Measurements from ENCODE around the gene CDH4. TPM values are rescaled to one million over a fixed set of nuclear protein-coding genes. Genes with fewer than 3 reads are reported as not detected.

Gene CDH4
- total and polyA plus RNA-seq, 9 of the 15 experiments (the other 6 are each of a cell fraction or from before 2014, with no cell fraction given), result 0.04 TPM; not detected in 8

- no peaks in the 10 kb centered on the region for H3K9me3 ChIP-seq (replicated peaks; ENCODE audit: control insufficient read depth, insufficient read depth, low read depth, low read length)
- no peak overlapping the region for H3K9ac ChIP-seq (ENCODE audit: insufficient read depth in 1 of 2, low read depth in 2 of 2, low read length in 2 of 2)
- POLR2A ChIA-PET, result interaction anchor here (0.9 to 1.2 kb wide), 2 partner anchors 9 to 11 kb away, joined by 3 to 4 read pairs; no protein-coding TSS in a partner anchor
- peaks cover 6% of the 10 kb centered on the region; the same call in 1 of the 2 replicates for H4K20me1 ChIP-seq (replicated peaks; ENCODE audit: control insufficient read depth, insufficient read depth, low read length)
- 1% methylated on average over 19 of the region's 20 CpGs for WGBS (ENCODE audit: insufficient coverage, low coverage, missing lambda C conversion rate)
- H3K4me3 ChIP-seq, result no peak overlapping the region
- ATAC-seq (no peak), DNase-seq (ENCODE audit: extremely low read depth in 1 of 4, low spot score in 3 of 4) (no peak), FAIRE-seq (no peak)
- H2AFZ ChIP-seq (ENCODE audit: low read depth, low read length), result no peak overlapping the region
- no peak overlapping the region for H3K27ac ChIP-seq (ENCODE audit: extremely low read depth, low read depth, low read length)
- intact Hi-C loops (cut with micrococcal nuclease), result no loop called here
- no peaks in the 10 kb centered on the region for H3K9me1 ChIP-seq (ENCODE audit: control insufficient read depth, insufficient read depth, low read length)
- TF ChIP-seq ZNF583 (CRISPR knock-in tag; IDR thresholded peaks at IDR 0.05) (no peak), RBM17 (IDR thresholded peaks at IDR 0.05; ENCODE audit: borderline replicate concordance, low read depth, low read length) (no peak), TEAD4 (IDR thresholded peaks at IDR 0.05; ENCODE audit: low read length) (no peak), TEAD4 (CRISPR knock-in tag; IDR thresholded peaks at IDR 0.05; ENCODE audit: borderline replicate concordance) (no peak), ZNF592 (IDR thresholded peaks at IDR 0.05) (no peak), SRF (CRISPR knock-in tag; IDR thresholded peaks at IDR 0.05) (no peak), SMAD3 (CRISPR knock-in tag; conservative IDR thresholded peaks at IDR 0.05) (no peak), ASH1L (IDR thresholded peaks at IDR 0.05; ENCODE audit: borderline replicate concordance, low read depth, partially characterized antibody) (no peak), JUND (IDR thresholded peaks at IDR 0.05; ENCODE audit: borderline replicate concordance, low read depth, low read length) (no peak), JUND (tag; IDR thresholded peaks at IDR 0.05; ENCODE audit: borderline replicate concordance, low read depth, low read length) (no peak), POLR2G (IDR thresholded peaks at IDR 0.05; ENCODE audit: low read depth, low read length) (no peak), ZNF436 (CRISPR knock-in tag; IDR thresholded peaks at IDR 0.05) (no peak), MXI1 (IDR thresholded peaks at IDR 0.05; ENCODE audit: low read depth, low read length) (no peak), ETV5 (CRISPR knock-in tag; IDR thresholded peaks at IDR 0.05; ENCODE audit: low read depth) (no peak)
- no peaks in the 10 kb centered on the region for H3K4me1 ChIP-seq (replicated peaks in 1 of 2; ENCODE audit: control insufficient read depth in 2 of 2, insufficient read depth in 2 of 2, low read length in 2 of 2)
- H3K27me3 ChIP-seq (ENCODE audit: control insufficient read depth in 2 of 2, insufficient read depth in 2 of 2, low read length in 2 of 2), result peaks cover 12 to 50% of the 10 kb centered on the region in 2 experiments; a peak in 3 of 5 replicates
- H3K36me3 ChIP-seq (ENCODE audit: control insufficient read depth, insufficient read depth, low read length), result no peaks in the 10 kb centered on the region
- in situ Hi-C loops (cut with MboI), result no loop called here
- H3K4me2 ChIP-seq (ENCODE audit: insufficient read depth, low read length), result no peak overlapping the region
- CTCF ChIA-PET (ENCODE audit: low intra/inter-chr PET ratio), result no interaction called here
- no peaks in the 10 kb centered on the region for H3K79me2 ChIP-seq (ENCODE audit: control insufficient read depth, insufficient read depth, low read length)
- BruUV-seq (replicated peaks), result no TSS peak
These were observed 416.9 kb downstream of the CDH4 start for GRCh38 chr20:61668771-61669503.
